ENCODE data around the gene INSC. TPM values are rescaled to one million over a fixed set of nuclear protein-coding genes. Genes with fewer than 3 reads are reported as not detected.

Gene INSC
- total RNA-seq, 1 experiment from 2014 or later: 0.17 TPM

- no peak for TF ChIP-seq ZBTB33 (IDR thresholded peaks at IDR 0.05; ENCODE audit: extremely low read depth, insufficient replicate concordance, low read length)
- TF ChIP-seq EGR1 (IDR thresholded peaks at IDR 0.05; ENCODE audit: low read depth): no peak
- TF ChIP-seq ZFX (IDR thresholded peaks at IDR 0.05): no peak
Observed at GRCh38 chr11:15196704-15197103, 82.0 kb downstream of the INSC start (continued).

- Histone ChIP-seq H3K9ac (ENCODE audit: low read length) (no peak overlapping the region), H3K27ac (ENCODE audit: low read depth, low read length) (no peak overlapping the region), H3K27me3 (ENCODE audit: insufficient read depth, low read length) (no peaks in the 10 kb centered on the region), H3K4me3 (replicated peaks in 1 of 2; ENCODE audit: low read depth in 1 of 2, low read length in 2 of 2) (no peak overlapping the region), H3K36me3 (ENCODE audit: control insufficient read depth in 1 of 2, insufficient read depth in 2 of 2, low read length in 2 of 2) (no peaks in the 10 kb centered on the region), H3K9me3 (ENCODE audit: control insufficient read depth in 1 of 2, insufficient read depth in 1 of 2, low read depth in 1 of 2, low read length in 2 of 2) (no peaks in the 10 kb centered on the region), H3K9me2 (ENCODE audit: insufficient read depth) (no peaks in the 10 kb centered on the region), H3K4me2 (ENCODE audit: low read length) (no peak overlapping the region), H3K4me1 (ENCODE audit: control insufficient read depth in 1 of 2, insufficient read depth in 2 of 2, low read length in 2 of 2) (no peaks in the 10 kb centered on the region; a peak in 1 of 4 replicates), H4K20me1 (ENCODE audit: insufficient read depth) (no peaks in the 10 kb centered on the region), H2AFZ (ENCODE audit: low read depth, low read length, poor library complexity, severe bottlenecking) (no peak overlapping the region), H3K79me2 (ENCODE audit: insufficient read depth, low read length) (no peaks in the 10 kb centered on the region)
- intact Hi-C loops (cut with micrococcal nuclease): no loop called here
- ChIA-PET CTCF (interaction anchor here (1.2 kb wide), 1 partner anchor 289 kb away, joined by 3 read pairs; no protein-coding TSS in a partner anchor), POLR2A (no interaction called here), RAD21 (ENCODE audit: low non-redundant PET in 1 of 2, low total read pairs in 2 of 2, uncharacterized antibody in 2 of 2, unreplicated experiment in 2 of 2) (no interaction called here)
- no peak for TF ChIP-seq ATF3 (IDR thresholded peaks at IDR 0.05)
- TF ChIP-seq YY1 (IDR thresholded peaks at IDR 0.05; ENCODE audit: extremely low read depth, insufficient replicate concordance, low read depth, low read length): no peak
- TF ChIP-seq EGR1 (IDR thresholded peaks at IDR 0.05; ENCODE audit: low read depth): no peak
- no peak for TF ChIP-seq SP1 (IDR thresholded peaks at IDR 0.05; ENCODE audit: low read depth)
- no peak for TF ChIP-seq FOSL1 (IDR thresholded peaks at IDR 0.05; ENCODE audit: low read depth)
- TF ChIP-seq SIN3A (IDR thresholded peaks at IDR 0.05; ENCODE audit: low read depth): no peak
- no peak for TF ChIP-seq ELF1 (IDR thresholded peaks at IDR 0.05; ENCODE audit: borderline replicate concordance, low read depth)
- DNase-seq (ENCODE audit: low read depth, low spot score): no peak
- no peak for ATAC-seq
- BruUV-seq (replicated peaks): no TSS peak
Observed at GRCh38 chr11:15197696-15198095, 83.0 kb downstream of the INSC start.

All from HCT116 (cell line).